Activated CD4-positive, alpha-beta T cell treated with anti-CD3 and anti-CD28 coated beads for 4 hours (primary cell): Measurements from ENCODE around the gene VPS25.

Experiments used
- DNase-seq, 2 donors: peaks; one replicate each; pipeline ENCODE4 v3.0.0-alpha.2; 2020

The VPS25 gene

DNA sequence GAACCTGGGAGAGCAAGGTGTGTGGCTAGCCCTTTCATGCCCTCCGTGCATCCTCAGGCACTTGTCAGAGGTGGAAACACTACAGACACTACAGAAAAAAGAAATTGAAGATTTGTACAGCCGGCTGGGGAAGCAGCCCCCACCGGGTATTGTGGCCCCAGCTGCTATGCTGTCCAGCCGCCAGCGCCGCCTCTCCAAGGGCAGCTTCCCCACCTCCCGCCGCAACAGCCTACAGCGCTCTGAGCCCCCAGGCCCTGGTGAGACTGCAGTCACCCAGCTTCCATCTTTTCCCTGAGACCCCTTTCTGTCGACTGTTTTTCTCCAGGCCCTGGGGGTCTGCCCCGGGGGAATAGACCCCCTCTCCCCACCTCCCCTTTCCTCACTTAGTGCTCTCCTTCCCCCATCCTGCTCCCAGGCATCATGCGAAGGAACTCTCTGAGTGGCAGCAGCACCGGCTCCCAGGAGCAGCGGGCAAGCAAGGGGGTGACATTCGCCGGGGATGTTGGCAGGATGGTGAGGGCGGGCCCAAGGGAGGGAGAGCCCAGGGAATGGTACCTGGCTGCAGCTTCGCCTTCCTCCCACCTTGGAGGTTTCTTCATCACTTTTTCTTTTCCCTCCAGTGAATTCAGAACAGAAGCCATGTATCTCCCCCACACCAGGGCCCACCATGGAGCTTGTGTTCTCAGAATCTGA is 23.0 kb downstream of the VPS25 start:
- no peak for DNase-seq

DNA sequence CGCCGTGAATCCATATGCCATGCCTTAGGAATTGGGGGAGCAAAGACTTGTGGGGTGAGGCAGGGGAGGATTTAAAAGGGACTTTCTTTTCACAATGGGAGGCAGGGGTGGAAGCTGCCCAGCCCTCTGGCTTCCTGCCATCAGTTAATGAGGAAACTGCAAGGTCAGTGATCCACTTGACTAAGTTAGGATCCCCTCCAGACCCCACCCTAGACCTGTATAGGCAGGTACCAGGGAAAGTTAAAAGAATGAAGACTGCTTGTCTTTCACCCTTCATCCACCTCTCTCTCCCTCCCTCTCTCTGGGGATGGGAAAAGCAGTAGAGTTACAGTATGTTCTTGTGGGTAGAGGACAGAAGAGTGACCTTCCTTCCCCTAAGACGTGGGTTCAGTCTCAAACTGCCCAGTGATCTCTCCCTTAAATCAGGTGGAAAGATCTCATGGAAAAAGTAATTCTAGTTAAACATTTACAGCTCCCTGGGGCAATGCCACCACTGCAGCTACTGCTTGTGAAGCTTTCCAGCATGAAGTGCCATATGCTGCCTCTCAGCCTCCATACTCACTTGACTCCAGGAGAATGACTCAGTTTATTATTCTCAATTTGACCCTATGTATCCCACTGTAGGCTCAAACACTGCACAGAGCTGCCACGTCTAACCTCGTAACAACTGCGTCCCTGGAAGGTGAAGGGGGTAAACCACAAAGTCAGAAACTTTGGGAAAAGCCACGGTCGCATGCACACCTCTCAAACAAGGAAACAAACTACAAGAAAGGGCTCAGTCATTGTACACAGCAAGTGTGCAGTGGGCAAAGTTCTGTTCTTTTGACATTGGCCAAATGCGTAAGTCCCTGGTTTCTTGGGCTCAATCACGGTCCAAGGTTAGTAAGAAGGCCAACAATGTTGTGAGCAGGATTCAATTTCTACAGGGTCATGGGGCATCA is 24.1 kb downstream of the VPS25 start:
- DNase-seq: no peak

DNA sequence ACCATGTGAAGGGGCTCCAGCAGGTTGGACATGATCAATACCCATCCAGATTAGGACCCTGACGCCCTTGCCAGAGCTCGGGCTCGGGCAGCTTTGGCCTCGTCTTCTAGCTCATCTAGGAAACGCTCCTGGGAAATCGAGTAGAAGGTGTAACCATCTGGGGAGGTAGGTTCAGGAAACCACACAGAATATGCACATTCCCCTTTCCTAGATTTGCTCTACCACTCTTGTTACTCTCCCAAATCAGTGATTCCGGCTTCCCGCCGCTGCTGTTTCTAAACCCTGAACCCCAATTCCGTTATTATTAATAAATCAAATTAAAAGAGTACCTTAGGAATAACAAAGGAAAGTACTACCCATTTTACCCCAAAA is 24.7 kb downstream of the VPS25 start:
- DNase-seq: no peak

DNA sequence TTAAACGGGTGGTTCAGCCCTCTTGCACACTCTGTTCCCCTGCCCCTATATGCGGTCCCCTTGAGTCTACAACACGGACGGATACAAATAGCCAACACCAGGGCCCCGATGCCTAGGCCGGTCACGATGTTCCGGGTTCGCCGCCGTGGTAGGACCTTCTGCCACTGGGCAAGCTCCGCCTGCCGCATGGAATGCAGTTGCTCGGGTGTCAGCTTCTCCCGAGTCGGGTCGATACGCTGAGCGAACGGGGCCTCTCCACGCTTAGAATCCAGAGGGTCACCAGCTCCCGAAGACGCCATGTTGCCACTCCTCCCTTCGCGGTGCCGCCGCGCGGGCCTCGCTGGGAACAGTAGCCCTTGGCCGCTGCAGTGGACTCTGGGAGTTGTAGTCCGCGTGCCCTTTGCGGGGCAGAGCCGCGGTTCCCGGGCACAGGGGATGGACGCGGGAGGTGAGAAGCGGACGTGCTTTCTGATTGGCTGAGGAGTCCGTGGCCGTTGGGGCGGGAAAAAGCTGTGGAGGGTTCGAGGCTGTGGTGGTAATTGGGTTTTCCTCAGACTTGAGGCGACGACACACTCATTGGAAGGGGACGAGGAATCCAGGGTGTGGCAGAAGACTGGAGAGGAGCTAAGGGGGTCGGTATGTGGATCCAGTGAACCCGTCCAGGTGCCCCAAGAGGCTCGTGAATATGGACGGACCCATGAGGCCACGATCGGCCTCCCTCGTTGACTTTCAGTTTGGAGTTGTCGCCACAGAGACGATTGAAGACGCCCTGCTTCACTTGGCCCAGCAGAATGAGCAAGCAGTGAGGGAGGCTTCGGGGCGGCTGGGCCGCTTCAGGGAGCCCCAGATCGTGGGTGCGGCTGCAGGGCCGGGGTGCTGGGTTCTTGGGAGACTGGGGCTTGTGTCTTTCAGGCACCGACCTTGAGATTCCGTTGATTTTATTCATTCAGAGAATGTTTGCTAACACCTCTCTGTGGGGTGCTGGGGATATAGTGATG is 25.4 kb downstream of the VPS25 start, which contains the start of the genes CNTD1 and COA3:
CNTD1 (plus strand) TSS at position 479 of the 998 bp plus-strand sequence; CDS start at position 686, 207 bp downstream.
COA3 (minus strand) TSS at position 322 of the 998 bp plus-strand sequence; CDS start at position 299, 23 bp downstream.
- peak; percentile 68 to 75 for DNase-seq

- no peak for DNase-seq
Measured at GRCh38 chr17:42803074-42803883, 30.0 kb downstream of the VPS25 start.

GRCh38 chr17:42804918-42805367 is 31.7 kb downstream of the VPS25 start:
- DNase-seq: no peak

DNA sequence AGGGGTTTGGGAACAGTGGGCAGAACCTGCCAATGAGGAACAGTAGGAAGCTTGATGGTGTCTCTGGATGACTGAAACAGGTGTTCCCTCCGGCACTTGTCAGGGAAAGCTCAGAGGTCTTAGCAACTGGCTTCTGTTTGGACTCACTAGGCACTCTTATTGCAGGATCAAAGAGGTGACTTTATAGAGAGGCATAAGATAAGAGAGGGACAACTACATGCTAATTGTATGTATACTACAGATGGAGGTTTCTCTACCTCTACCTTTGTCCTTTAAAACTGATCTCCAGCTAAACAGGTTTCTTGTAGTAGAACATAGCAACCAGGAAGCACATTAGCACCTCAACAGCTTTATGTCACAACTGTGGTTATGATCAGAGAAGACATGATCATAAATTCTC is 33.0 kb downstream of the VPS25 start:
- DNase-seq: no peak

DNA sequence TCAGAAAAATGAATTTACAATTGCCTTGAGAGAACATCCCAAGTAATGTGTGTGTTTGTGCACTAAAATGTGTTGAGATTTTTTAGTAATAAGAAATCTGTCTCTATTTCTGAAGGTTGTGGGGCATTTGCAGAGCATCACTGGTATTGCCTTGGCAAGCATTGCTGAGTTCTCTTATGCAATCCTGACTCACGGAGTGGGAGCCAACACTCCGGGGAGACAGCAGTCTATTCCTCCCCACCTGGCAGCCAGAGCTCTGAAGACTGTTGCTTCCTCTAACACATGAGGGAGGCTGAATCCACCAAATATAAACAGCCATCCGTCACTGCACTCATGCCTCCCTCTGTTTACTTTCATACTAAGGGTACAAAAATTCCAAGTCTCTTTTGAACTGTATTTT is 36.0 kb downstream of the VPS25 start:
- no peak for DNase-seq

- no peak for DNase-seq
Measured at GRCh38 chr17:42814633-42815399, 41.6 kb downstream of the VPS25 start.

DNA sequence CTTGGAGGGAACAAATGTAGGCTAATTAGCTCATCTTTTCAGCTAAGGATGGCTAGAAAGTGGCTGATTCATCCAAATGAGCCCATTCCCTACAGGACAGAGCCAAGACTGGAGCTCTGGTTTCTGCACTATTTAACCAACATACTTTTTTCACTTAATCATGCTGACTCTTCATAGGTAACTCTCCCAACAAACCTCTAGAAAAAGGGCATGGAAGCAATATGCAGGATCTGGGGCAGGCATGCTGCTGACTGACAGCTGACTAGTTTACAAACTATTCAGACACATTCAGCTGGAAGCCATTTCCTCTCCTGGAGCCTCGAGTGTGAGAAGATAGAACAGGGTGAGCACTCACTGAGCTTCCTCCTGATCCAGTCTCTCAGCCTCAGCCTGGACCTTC is 44.6 kb downstream of the VPS25 start:
- no peak for DNase-seq

DNA sequence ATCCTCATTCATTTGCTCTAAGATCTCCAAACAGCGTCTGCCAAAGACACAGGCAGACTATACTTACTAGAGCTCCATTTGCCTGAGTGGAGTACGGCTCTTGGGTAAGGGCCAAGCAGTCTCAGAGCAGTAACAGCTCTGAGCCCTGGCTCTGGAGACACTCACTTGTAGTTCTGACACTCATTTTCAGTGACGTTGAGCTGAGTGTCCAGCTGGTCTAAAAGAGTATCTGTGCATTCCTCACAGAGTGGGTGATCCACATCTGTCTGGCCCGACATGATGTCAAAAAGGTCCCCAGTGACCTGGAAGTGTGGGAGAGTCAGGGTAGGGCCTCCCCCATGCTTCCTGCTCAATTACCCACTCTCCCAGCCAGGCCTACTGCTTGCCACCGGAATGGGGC is 45.1 kb downstream of the VPS25 start:
- DNase-seq: no peak

DNA sequence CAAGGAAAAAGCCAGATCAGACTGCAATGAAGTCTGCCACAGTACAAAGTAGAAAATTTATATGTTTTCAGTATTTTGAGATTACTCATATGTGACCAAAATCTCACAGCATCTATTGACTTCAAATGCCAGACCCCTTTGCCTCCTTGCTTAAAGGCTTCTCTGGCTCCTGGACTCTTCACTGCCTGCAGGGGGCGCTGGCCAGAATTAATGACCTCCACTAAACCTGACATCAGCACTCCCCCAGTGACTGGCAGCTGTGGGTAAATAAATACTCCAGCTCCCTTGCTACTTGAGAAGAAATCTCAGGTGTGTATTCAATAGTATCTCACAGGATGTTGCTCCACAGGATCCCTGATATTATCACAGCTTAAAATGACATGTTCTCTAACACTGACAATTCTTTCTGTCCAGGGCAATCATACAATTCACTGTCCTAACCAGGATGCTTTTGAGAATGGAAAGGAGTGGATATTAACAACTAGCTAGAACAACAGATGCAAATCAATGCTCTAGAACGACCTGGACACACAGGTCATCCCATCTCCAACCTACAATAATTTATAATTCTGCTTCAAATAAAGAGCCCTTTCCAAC is 46.8 kb downstream of the VPS25 start:
- peak; percentile 60 to 62 for DNase-seq

DNA sequence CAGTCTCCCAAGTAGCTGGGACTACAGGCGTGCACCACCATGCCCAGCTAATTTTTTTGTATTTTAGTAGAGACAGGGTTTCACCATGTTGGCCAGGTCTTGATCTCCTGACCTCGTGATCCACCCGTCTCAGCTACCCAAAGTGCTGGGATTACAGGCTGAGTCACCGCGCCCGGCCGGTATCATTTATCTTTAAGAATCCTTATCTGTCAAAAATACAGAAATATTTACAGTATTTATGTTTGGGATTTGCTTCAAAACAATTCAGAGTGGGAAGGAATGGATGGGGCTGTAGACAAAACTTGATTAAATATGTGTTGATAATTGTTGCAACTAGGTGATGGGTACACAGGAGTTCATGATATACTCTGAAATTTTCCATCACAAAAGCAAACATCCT is 47.9 kb downstream of the VPS25 start:
- DNase-seq: no peak

- DNase-seq: no peak
Measured at GRCh38 chr17:42827472-42827871, 54.2 kb downstream of the VPS25 start.
